ENCODE results near the gene OTOS. TPM values are rescaled to one million over a fixed set of nuclear protein-coding genes. Genes with fewer than 3 reads are reported as not detected.

The OTOS gene
- total RNA-seq, 6 experiments from 2014 or later, result not detected

DNA sequence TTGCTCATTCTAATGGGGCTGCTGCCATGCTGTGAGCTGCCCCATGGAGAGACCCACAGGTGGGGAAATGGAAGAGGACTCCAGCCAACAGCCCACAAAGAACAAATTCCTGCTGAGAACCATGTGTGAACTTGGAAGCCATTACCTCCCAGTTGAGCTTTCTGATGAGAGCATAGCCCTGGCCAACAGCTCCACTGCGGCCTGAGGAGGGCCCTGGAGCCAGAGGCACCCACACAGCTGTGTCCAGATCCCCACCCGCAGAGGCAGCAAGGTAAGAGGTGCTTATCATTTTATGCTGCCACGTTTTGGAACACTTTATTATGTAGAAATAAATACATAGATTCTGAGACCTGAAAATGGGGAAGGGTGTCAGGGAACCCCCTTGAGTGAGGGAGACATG is 44.2 kb upstream of the OTOS start:
- H3K27ac ChIP-seq, result no peak overlapping the region
- H3K4me1 ChIP-seq, result no peaks in the 10 kb centered on the region
- intact Hi-C loops (cut with DNase I), result no loop called here
- ATAC-seq (no peak), DNase-seq (peak in 1 of 3 donors; percentile 19)
- TF ChIP-seq, protein P1, sequence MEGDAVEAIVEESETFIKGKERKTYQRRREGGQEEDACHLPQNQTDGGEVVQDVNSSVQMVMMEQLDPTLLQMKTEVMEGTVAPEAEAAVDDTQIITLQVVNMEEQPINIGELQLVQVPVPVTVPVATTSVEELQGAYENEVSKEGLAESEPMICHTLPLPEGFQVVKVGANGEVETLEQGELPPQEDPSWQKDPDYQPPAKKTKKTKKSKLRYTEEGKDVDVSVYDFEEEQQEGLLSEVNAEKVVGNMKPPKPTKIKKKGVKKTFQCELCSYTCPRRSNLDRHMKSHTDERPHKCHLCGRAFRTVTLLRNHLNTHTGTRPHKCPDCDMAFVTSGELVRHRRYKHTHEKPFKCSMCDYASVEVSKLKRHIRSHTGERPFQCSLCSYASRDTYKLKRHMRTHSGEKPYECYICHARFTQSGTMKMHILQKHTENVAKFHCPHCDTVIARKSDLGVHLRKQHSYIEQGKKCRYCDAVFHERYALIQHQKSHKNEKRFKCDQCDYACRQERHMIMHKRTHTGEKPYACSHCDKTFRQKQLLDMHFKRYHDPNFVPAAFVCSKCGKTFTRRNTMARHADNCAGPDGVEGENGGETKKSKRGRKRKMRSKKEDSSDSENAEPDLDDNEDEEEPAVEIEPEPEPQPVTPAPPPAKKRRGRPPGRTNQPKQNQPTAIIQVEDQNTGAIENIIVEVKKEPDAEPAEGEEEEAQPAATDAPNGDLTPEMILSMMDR (IDR thresholded peaks at IDR 0.05), result no peak
- TF ChIP-seq POLR2A (IDR thresholded peaks at IDR 0.05), result no peak
- WGBS (ENCODE audit: insufficient coverage, low coverage, low lambda C conversion rate, missing lambda C conversion rate), result 46% methylated on average over 3 of the region's 3 CpGs
- H3K9me3 ChIP-seq, result no peaks in the 10 kb centered on the region
- no peak overlapping the region for H3K4me3 ChIP-seq
- no peaks in the 10 kb centered on the region for H3K36me3 ChIP-seq
- H3K27me3 ChIP-seq, result no peaks in the 10 kb centered on the region

DNA sequence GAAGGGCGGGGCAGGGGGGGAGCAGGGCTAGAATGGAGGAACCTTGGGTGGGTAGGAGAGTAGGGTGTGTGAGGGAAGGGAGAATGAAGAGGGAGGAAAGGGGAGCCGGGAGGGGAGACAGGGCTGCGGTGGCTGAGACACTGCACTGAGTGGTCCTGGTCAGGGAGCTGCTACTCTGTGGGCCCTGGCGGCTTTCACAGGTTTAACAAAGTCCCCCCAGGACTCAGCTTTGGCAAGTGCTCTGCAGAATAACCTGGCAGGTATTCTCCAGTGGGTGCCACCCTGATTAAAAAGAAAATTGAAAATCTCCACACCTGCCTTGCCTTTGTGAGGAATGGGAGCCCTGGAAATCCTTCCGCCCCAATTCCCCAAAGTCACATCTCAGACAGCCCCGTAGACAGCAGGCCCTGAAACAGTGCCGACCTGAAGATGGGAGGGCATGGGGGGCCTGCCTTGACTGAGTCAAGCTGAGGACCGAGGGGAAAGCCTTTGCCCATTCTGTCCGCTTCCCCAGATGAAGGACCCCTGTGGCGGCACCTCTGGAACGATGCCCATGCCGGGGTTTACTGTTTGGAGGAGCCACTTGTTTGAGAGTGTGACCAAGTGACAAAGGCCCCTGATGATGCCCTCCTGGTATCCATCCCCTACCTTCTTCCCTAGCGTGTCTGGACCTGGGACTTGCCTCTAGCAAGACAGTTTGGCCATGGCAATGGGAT is 43.6 kb upstream of the OTOS start:
- intact Hi-C loops (cut with DNase I), result no loop called here
- Histone ChIP-seq H3K27me3 (no peaks in the 10 kb centered on the region), H3K9me3 (no peaks in the 10 kb centered on the region), H3K36me3 (no peaks in the 10 kb centered on the region), H3K27ac (no peak overlapping the region), H3K4me1 (no peaks in the 10 kb centered on the region), H3K4me3 (no peak overlapping the region)
- TF ChIP-seq, protein P1 (IDR thresholded peaks at IDR 0.05), result no peak
- TF ChIP-seq POLR2A (IDR thresholded peaks at IDR 0.05), result no peak
- ATAC-seq (no peak), DNase-seq (peak in 2 of 3 donors; percentile 27 to 41)
- 56% methylated on average over 3 of the region's 13 CpGs for WGBS (ENCODE audit: insufficient coverage, low coverage, low lambda C conversion rate, missing lambda C conversion rate)

DNA sequence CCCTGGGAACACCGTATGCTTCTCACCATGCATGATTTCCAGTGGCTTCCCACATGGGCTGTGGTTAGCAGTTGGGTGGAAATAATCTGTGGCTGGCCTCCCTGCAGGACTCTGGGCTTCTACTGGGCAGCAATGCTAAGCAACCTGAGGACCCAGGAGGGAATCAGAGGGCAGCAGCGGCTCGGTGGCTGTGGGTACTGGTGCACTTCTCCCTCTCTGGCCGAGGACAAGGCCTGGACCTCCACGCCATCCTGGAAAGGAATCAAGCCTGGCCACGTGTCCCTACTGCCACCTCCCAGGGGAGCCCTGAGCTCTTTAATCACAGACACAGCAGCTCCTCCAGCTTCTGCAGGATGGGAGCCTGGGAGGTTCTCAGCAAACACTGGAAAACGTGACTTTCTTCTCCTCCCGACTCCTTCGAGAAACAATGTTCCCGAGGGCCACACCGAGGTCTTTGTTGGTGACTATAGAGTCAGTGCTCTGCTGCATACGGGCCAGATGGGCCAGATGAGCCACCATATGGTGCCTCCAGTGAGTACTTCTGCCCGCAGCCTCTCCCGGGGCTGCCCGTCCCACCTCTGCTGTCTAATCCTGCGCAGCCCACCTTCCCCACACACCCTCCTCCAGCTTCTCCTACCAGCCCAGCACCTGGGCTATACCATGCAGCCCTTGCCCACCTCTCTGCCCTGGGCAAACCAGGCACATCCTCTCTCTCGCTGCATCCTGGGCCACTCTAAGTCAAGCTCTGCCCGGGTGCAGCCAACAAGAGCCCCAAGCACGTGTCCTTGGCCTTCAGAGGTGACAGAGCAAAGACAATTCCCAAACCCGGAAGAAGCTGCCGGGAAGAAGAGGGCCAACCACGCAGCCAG is 42.8 kb upstream of the OTOS start:
- intact Hi-C loops (cut with DNase I), result no loop called here
- Histone ChIP-seq H3K27me3 (no peaks in the 10 kb centered on the region), H3K27ac (no peak overlapping the region), H3K4me3 (no peak overlapping the region), H3K9me3 (no peaks in the 10 kb centered on the region), H3K4me1 (no peaks in the 10 kb centered on the region), H3K36me3 (no peaks in the 10 kb centered on the region)
- ATAC-seq (peak in 1 of 4 donors; percentile 13), DNase-seq (peak in 2 of 3 donors; percentile 30 to 35)
- no peak for TF ChIP-seq POLR2A (IDR thresholded peaks at IDR 0.05)
- TF ChIP-seq, protein P1 (IDR thresholded peaks at IDR 0.05), result no peak
- 47% methylated on average over 5 of the region's 22 CpGs for WGBS (ENCODE audit: insufficient coverage, low coverage, low lambda C conversion rate, missing lambda C conversion rate)

DNA sequence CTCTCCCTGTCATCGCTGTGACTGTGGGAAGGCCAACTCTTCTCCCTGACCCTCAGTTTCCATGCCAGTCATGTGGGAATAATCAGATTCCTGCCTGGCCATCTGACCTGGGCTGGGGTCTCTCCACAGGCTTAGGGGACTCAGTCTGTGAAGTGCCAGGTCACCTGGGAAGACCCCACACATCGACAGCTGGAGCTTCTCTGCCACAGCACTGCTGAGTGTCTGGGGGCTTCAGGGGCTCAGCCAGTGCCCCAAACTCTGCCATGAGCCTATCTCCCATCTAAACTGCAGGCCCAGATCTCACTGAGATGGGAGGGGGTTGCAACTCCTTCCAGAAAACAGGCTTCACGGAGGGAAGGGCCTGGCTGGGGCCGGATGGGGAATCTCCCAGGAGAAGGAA is 42.0 kb upstream of the OTOS start:
- Histone ChIP-seq H3K27me3 (no peaks in the 10 kb centered on the region), H3K27ac (no peak overlapping the region), H3K9me3 (no peaks in the 10 kb centered on the region), H3K4me3 (no peak overlapping the region), H3K36me3 (no peaks in the 10 kb centered on the region), H3K4me1 (no peaks in the 10 kb centered on the region)
- no CpG with 5 or more reads among the region's 4 CpGs for WGBS (ENCODE audit: insufficient coverage, low coverage, low lambda C conversion rate, missing lambda C conversion rate)
- peak in 2 of 3 donors; percentile 14 to 15 for DNase-seq
- ATAC-seq, result no peak
- intact Hi-C loops (cut with DNase I), result no loop called here
- no peak for TF ChIP-seq POLR2A (IDR thresholded peaks at IDR 0.05)
- TF ChIP-seq, protein P1 (IDR thresholded peaks at IDR 0.05), result no peak
